Activated naive CD4-positive, alpha-beta T cell (primary cell): ENCODE measurements around the gene MMP11.
A peak's percentile ranks its signal among the peaks of the same experiment; 100 is the strongest.

Experiments used
- DNase-seq, 4 experiments: peaks; one replicate each; lab custom pipeline; 2025; lab: John Stamatoyannopoulos, UW

MMP11 gene

DNA sequence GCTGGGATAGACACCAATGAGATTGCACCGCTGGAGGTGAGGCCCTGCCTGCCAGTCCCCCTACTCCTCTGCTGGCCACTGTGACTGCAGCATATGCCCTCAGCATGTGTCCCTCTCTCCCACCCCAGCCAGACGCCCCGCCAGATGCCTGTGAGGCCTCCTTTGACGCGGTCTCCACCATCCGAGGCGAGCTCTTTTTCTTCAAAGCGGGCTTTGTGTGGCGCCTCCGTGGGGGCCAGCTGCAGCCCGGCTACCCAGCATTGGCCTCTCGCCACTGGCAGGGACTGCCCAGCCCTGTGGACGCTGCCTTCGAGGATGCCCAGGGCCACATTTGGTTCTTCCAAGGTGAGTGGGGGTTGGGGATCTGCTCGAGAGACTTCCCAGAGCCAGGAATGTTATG is 8.4 kb downstream of the MMP11 start:
- no peak for DNase-seq

DNA sequence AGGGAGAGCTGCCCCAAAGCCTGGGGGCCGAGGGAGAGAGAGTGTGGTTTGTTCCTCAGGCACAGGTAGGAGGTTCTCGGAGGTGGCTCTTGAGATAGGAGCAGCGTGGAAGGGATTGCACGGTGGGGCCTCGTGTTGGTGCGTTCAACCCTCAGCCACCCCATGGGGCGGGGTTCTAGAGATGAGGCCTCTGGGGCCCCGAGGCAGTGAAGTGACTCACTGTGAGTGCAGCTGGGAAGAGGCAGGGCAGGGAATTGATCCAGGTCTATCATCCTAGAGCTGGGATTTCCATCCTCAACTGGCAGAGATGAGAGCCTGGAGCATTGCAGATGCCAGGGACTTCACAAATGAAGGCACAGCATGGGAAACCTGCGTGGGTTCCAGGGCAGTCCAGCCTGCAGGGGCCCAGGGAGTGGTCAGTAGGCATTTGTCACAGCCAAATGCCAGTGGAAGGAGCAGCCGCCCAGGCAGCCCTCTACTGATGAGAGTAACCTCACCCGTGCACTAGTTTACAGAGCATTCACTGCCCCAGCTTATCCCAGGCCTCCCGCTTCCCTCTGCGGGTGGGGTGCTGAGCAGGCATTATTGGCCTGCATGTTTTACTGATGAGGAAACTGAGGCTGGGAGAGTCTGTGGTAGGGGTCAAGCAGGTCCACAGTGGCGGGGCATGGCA is 9.0 kb downstream of the MMP11 start:
- DNase-seq, result no peak

DNA sequence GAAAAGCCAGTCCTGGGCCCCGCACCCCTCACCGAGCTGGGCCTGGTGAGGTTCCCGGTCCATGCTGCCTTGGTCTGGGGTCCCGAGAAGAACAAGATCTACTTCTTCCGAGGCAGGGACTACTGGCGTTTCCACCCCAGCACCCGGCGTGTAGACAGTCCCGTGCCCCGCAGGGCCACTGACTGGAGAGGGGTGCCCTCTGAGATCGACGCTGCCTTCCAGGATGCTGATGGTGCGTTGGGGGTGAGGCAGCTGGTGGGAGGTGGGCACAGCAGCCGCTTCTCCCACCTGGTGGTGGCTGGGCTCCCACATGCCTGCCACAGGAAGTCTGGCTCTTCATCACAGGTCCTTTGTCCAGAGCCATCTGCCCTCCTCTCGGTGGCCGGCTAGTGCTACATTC is 9.6 kb downstream of the MMP11 start:
- no peak for DNase-seq

DNA sequence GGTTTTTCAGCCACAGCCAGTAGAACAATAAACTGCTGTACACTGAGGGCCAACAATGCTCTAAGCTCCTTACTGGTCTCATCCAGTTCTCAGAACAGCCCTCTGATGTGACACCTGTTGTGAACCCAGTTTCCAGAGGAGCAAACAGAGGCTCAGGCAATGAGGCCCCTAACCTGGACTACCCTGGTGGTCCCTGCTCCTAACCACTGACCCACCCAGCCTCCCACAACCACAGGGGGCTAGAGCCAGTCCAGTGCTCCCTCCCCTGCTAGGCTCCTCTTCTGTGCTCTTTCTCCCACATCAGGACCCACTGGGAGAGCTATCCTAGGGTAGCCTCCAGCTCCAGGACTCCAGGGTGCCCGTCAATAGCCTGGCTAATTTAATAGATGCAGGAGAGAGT is 10.1 kb downstream of the MMP11 start:
- no peak for DNase-seq

DNA sequence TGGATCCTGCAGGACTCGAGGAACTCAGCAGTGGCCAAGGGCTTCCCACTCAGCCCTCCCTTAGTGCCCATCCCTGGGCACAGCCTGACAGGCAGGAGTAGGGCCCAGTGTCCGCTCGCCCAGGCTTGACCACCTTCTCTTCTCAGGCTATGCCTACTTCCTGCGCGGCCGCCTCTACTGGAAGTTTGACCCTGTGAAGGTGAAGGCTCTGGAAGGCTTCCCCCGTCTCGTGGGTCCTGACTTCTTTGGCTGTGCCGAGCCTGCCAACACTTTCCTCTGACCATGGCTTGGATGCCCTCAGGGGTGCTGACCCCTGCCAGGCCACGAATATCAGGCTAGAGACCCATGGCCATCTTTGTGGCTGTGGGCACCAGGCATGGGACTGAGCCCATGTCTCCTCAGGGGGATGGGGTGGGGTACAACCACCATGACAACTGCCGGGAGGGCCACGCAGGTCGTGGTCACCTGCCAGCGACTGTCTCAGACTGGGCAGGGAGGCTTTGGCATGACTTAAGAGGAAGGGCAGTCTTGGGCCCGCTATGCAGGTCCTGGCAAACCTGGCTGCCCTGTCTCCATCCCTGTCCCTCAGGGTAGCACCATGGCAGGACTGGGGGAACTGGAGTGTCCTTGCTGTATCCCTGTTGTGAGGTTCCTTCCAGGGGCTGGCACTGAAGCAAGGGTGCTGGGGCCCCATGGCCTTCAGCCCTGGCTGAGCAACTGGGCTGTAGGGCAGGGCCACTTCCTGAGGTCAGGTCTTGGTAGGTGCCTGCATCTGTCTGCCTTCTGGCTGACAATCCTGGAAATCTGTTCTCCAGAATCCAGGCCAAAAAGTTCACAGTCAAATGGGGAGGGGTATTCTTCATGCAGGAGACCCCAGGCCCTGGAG is 10.9 kb downstream of the MMP11 start:
- DNase-seq, result no peak

DNA sequence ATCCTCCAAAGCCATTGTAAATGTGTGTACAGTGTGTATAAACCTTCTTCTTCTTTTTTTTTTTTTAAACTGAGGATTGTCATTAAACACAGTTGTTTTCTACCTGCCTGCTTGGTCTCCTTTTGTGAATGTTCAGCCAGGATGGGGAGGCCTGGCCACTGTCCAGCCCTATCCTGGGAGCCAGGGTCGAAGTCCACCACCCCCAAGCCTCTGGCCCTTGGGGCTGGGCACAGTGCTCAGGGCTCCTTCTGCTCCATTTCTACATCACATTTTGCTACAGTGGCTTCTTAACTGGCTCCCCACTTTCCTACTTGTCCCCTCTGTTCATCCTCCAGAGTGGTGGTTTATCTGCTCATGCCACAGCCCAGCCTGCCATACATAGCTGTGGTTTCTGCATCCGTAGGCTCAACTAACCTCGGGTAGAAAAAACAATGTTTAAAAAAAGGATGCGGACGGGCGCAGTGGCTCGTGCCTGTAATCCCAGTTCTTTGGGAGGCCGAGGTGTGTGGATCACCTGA is 11.6 kb downstream of the MMP11 start:
- DNase-seq, result no peak

DNA sequence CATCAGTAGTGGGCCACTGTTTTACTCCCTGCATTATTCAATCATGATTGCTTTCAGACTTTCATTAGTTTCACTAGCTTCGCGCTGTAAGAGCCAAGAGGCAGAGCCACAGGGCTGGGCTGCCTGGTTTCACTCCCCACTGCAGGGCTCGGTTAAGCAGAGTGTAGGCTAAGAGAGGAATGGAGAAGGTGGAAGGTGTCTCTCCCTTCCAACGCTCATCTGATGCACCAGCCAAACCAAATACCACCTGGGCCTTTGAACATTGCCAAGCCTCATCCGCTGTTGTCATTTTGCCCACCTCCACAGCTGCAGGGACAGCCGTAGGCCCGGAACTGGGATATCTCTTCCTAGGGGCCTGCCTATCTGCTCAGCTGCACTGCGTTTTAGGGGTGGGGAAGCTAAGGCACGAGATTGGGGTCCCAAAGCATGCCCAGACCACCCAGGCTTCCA is 13.6 kb downstream of the MMP11 start:
- peak in 1 of 4 experiments; percentile 42 for DNase-seq

DNA sequence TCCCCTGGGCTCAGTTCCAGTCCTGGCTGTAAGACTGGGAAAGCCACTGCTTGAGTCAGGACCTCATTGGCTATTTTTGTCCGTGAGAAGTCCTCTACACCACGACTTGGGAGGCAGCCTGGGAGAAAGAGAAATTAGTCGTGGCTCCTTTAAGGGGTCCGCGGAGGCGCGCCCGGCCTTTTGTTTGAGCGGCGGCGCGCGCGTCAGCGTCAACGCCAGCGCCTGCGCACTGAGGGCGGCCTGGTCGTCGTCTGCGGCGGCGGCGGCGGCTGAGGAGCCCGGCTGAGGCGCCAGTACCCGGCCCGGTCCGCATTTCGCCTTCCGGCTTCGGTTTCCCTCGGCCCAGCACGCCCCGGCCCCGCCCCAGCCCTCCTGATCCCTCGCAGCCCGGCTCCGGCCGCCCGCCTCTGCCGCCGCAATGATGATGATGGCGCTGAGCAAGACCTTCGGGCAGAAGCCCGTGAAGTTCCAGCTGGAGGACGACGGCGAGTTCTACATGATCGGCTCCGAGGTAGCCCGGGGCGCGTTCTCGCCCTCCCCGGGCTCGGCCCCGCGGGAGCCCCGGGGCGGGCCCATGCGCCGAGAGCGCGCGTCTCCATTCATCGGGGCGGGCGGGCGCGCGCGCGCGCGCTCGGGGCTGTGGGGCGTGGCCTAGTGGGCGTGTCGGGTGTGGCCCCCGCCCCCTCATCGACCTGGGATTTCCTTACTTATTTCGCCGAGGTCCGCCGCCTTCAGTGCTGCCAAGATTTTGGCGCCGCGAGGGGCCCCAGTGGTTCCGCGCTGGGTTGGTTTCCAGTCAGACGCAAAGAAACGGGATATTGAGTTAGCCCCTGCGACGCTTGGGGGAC is 14.3 kb downstream of the MMP11 start, which contains the start of gene SMARCB1:
SMARCB1 (plus strand) TSS at position 215 of the 848 bp plus-strand sequence; CDS start at position 419, 204 bp downstream.
- peak; percentile 74 to 90 (median 88) for DNase-seq

DNA sequence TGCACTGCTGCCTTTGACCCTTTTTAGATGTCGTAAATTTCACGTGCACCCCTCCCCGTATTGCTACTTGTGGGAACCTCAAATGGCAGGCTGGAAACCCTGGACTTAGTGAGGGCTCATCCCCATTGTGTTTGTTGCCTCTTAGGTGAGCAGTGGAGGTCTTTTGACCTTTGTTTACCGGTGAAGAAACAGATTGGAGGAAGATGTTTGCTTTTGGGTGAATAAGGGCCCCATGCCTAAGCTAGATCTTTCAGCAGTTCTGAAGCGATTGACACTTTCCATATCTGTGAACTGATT is 14.9 kb downstream of the MMP11 start:
- no peak for DNase-seq

DNA sequence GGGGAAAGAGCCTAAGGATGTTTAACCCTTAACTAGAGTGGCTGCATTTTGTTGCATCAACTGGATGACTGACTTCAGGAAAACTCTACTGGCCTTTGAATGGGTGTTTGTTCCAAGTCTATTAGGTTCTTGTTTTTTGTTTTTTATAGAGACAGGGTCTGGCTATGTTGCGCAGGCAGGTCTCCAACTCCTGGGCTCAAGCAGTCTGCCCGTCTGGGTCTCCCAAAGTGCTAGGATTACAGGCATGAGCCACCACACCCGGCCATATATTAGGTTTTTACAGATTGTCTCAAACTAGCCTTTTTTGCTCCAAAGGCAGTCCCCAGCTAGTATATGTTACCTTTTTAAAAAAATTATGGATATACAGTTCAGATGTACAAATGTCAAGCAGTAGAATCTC is 15.3 kb downstream of the MMP11 start:
- DNase-seq, result no peak

DNA sequence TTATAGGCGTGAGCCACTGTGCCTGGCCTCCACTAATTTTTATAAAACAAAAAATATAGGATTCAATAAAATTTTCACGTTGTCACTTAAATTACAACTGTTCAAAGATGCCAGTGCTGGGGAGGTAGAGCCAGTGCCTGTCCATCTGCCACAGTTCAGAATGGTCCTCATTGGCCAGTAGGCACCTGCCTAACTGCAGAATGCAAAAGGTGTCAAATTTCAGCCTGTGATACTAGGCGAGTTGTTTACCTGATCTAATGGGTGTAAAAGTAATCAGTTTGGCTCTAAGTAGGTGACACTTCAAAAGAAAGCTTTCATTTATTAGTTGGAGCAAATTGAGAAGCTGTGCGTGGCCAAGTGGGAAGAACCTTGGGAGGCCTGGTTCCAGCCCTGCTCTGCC is 16.5 kb downstream of the MMP11 start:
- DNase-seq, result no peak

DNA sequence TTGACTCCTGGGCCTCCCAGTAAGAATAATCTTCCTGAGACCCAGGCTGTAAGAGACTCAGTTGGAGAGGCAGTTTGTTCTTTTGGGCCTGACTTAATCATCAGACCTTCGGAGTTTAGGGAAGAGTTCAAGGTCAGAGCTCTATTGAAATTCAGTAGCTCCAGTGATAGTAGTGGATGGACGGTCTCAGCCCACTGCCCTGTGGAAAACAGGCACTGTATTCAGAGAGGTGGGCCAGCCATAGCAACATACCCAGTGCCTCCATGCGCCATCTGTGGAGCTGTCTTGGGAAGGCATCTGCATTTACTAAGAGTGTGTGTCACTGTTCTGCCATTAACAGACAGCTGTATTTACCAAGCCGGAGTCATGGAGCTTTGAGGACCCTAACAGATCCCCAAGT is 17.0 kb downstream of the MMP11 start:
- no peak for DNase-seq

DNA sequence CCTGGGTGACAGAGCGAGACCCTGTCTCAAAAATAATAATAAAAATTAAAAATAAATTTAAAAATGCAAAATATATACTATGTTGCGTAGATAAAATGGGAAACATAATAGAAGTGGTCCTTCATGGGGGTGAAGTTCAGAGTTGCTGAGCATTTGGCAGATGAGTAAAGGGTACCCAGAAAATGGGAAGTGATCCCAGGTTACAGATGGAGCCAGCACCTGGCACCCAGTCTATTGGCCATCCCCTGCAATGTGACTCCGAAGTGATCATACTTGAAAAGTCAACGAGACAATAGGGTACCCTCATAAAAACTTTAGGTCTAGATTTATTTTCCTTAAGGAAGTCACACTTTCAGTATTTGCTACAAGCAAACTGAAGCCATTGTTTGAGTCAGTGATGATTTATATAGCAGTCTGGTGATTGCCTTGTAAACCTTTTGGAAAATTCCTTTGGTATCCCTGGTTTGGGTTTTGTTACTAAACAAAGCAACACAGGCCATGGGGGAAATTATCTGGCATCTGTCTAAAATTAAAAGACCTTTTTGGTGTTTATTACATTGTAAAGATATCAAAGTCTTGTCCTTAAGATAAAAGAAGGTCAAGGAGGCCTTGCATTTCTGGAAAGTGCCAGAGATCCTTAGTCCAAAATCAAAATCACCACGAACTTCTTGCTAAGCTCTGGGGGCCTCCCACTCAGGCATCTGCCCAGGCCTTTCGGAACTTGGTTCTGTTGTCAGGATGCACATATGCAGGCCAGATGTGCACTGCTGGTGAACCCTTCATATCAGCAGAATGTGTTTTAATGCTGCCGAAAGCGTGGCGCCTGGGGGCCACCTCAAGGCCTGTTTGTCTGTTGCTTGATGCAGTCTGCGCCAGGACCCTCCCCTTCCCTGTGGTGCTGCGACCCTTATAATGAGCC is 18.4 kb downstream of the MMP11 start:
- DNase-seq, result no peak

DNA sequence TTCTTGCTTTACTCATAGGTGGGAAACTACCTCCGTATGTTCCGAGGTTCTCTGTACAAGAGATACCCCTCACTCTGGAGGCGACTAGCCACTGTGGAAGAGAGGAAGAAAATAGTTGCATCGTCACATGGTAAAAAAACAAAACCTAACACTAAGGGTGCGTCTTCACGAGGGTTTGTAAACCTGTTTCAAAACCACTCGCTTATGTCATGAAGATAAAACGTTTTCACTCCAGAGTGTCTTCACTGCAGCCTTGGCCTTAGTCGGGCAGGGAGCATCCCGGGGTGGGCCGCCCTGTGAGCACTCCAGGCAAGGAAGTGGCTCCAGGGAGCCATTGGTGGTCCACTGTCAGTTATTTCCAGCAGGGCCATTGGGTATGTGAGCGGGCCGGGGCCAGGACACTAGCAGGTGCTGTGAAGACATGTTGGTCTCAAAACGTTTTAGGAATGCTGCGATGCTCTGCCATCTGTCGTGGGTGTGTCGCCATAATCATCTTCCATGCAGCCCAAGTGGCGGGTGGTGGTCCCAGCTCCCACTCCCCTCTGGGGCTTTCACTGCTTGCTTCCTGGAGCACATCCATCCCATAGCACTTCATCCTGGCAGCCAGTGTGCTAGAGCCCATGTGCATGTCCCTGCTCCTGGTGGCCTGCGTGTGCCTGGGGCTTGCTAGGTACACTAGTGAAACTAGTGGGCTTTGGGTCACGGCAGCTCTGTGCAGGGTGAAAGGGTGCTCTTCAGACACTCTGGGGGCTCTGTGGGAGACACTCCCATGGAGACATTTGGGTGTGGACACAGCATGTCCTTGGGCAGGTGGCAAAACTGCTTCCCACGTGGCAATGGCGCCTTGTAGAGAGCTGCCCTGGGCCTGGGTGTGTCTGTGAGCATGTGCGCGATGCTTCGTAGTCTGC is 19.3 kb downstream of the MMP11 start:
- no peak for DNase-seq

DNA sequence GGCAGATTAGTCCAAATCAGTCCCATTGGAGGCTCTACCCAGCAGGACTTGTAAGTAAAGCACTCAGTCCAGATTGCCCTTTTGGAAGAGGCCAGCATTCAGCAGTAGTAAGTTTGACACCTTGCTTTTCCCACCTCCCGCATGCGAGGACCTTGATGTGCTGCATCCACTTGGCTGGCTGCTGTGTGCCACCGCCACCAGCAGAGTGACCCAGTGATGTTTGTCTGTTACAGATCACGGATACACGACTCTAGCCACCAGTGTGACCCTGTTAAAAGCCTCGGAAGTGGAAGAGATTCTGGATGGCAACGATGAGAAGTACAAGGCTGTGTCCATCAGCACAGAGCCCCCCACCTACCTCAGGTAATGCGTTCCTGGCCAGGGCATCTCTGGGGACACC is 20.7 kb downstream of the MMP11 start:
- DNase-seq, result no peak

DNA sequence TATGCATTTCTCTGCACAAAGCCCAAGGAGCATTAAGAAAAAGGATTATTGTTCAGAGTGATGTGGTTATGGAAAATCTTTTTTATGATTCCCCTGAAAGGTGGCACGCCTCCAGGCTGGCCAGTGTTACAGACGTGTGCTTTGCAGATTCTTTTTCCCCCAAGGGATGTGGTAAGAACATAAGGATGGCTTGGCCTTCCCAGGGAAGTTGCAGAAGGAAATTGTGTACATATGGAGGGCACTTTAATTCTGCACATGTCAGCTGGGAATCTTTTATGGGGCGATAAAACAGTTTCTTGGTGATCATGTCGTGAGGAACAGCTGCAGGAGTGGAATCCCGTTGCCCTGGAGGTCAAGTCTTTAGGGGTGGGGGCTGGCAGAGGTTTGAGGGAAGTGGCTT is 23.8 kb downstream of the MMP11 start:
- no peak for DNase-seq

DNA sequence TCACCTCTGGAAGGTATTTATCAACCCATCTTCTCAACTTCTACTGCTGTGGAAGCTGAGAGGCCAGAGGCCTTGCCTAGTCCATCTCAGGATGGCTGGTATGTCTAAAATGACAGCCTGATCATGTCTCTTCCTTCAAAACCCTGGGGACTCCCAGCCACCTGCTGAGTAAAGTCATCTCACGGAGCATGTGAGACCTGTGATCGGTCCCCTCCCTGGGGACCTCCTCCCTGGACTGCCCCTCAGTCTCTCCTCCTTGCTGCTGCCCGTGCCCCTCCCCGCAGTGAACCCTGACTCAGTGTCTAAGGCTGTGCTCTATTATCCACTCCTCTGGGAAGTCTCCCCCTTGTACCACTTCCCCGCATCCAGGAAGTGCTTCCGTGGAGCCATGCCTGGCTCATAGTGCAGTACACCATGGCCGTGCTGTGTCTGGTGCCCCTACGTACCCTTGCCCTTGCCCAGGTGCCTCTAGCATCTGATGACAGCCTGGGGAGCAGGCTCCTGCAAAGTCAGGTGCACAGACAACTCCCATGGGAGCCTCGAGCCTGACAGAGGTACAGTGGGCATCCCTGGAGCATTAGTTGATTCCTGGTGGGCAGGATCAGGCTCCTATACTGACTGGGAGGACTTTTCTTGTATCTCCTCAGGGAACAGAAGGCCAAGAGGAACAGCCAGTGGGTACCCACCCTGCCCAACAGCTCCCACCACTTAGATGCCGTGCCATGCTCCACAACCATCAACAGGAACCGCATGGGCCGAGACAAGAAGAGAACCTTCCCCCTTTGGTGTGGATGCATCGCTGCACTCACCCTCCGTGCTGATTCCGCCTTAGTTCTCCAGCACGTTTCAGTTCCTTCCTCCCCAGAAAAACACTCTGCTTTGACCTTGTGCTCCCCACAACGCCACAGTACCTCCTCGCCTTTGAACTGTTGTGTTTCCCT is 27.9 kb downstream of the MMP11 start:
- DNase-seq, result no peak

DNA sequence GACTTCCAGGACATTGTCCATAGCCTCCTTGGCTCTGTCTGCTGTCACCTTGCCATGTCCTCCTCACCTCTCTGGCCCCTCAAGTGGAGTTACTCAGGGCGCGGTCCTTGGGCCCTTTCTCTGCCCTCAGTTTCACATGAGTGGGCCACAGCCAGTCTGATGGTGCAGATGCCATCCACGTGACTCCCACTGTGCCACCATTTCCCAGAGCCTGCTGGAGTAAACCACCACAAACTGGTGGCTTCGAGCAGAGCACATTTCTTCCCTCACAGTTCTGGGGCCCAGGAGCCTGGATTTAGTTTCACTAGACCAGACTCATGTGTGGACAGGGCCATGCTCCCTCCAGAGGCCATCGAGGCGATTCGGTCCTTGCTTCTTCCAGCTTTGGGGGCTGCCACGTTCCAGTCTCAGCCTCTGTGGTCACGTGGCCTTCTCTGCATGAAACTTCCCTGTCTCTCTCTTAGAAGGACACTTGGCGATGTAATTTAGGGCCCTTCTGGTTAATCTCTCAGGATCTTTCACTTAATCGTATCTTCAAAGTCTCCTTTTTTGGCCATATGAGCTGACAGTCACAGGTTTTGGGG is 28.7 kb downstream of the MMP11 start:
- no peak for DNase-seq
